GM21723 (cell line): ENCODE data around the gene INCA1.

Experiments used
- ATAC-seq: cut with Tn5 transposase; IDR thresholded peaks from one replicate; pipeline ENCODE4 v1.9.1; 2021; ENCODE audit warnings: mild to moderate bottlenecking, moderate library complexity; ENCODE audit not compliant: unreplicated experiment

Gene INCA1

GRCh38 chr17:4938688-4939545, 58.4 kb downstream of the INCA1 start:
- ATAC-seq = peak; percentile 4
